Neural cell (in vitro differentiated cells): ENCODE data around the gene UBE2H.

Experiments used
- CTCF ChIP-seq: fragments of 450-650 bp; IDR thresholded peaks from 2 replicates; pipeline ENCODE4 v1.5.1; 2014; ENCODE audit warnings: antibody characterized with exemption, mild to moderate bottlenecking, moderate library complexity; ENCODE audit not compliant: poor library complexity, severe bottlenecking
- EZH2 ChIP-seq: fragments of 200-600, 300-800 bp; shearing (Covaris generic), sonication (generic); IDR thresholded peaks from 2 replicates; pipeline ENCODE4 v1.6.1; 2014; ENCODE audit warnings: antibody characterized with exemption, low read length, borderline replicate concordance, mild to moderate bottlenecking; ENCODE audit not compliant: insufficient read depth, poor library complexity, severe bottlenecking
- TF ChIP-seq, protein P1 (sequence below): IDR thresholded peaks from 2 replicates; pipeline ENCODE4 v1.6.1; 2012; ENCODE audit warnings: borderline replicate concordance

GRCh38 chr7:129848436-129848835, 104.3 kb downstream of the UBE2H start:
- TF ChIP-seq EZH2, result no peak
- no peak for TF ChIP-seq CTCF
- TF ChIP-seq, protein P1, sequence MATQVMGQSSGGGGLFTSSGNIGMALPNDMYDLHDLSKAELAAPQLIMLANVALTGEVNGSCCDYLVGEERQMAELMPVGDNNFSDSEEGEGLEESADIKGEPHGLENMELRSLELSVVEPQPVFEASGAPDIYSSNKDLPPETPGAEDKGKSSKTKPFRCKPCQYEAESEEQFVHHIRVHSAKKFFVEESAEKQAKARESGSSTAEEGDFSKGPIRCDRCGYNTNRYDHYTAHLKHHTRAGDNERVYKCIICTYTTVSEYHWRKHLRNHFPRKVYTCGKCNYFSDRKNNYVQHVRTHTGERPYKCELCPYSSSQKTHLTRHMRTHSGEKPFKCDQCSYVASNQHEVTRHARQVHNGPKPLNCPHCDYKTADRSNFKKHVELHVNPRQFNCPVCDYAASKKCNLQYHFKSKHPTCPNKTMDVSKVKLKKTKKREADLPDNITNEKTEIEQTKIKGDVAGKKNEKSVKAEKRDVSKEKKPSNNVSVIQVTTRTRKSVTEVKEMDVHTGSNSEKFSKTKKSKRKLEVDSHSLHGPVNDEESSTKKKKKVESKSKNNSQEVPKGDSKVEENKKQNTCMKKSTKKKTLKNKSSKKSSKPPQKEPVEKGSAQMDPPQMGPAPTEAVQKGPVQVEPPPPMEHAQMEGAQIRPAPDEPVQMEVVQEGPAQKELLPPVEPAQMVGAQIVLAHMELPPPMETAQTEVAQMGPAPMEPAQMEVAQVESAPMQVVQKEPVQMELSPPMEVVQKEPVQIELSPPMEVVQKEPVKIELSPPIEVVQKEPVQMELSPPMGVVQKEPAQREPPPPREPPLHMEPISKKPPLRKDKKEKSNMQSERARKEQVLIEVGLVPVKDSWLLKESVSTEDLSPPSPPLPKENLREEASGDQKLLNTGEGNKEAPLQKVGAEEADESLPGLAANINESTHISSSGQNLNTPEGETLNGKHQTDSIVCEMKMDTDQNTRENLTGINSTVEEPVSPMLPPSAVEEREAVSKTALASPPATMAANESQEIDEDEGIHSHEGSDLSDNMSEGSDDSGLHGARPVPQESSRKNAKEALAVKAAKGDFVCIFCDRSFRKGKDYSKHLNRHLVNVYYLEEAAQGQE, result no peak
